HepG2 (cell line): Measurements from ENCODE around the gene HAGH. TPM values are rescaled to one million over a fixed set of nuclear protein-coding genes. Genes with fewer than 3 reads are reported as not detected.
A peak's percentile ranks its signal among the peaks of the same experiment; 100 is the strongest.

Experiments used
- ATM ChIP-seq: fragments of 450-650 bp; IDR thresholded peaks from 2 replicates; pipeline ENCODE4 v1.7.1; 2017; ENCODE audit warnings: mild to moderate bottlenecking, borderline replicate concordance
- GATA4 ChIP-seq: sonication (generic); IDR thresholded peaks from 2 replicates; pipeline ENCODE4 v1.6.1; 2016; ENCODE audit warnings: antibody characterized with exemption, low read depth, borderline replicate concordance
- HHEX ChIP-seq: IDR thresholded peaks from 2 replicates; pipeline ENCODE4 v1.6.1; 2016; ENCODE audit warnings: control low read depth
- NFIB ChIP-seq: sonication (generic); formaldehyde crosslinking; IDR thresholded peaks from 2 replicates; pipeline ENCODE4 v1.9.0; 2021; ENCODE audit warnings: missing genetic modification reagents, mild to moderate bottlenecking, borderline replicate concordance
- NR2C2 ChIP-seq: sonication (generic); formaldehyde crosslinking; IDR thresholded peaks from 2 replicates; pipeline ENCODE4 v1.4.0; 2020; ENCODE audit warnings: missing genetic modification reagents, mild to moderate bottlenecking, moderate library complexity, borderline replicate concordance
- RFX3 ChIP-seq: IDR thresholded peaks from 2 replicates; pipeline ENCODE4 v1.6.1; 2016; ENCODE audit warnings: missing biosample characterization, missing genetic modification reagents
- SMARCE1 ChIP-seq: fragments of 450-650 bp; IDR thresholded peaks from 2 replicates; pipeline ENCODE4 v1.6.1; 2017; ENCODE audit warnings: borderline replicate concordance
- SPEN ChIP-seq: sonication (generic); formaldehyde crosslinking; IDR thresholded peaks from 2 replicates; pipeline ENCODE4 v1.5.1; 2020; ENCODE audit warnings: low read depth, mild to moderate bottlenecking, missing genetic modification reagents
- TBX3 ChIP-seq: fragments of 450-650 bp; IDR thresholded peaks from 2 replicates; pipeline ENCODE4 v1.6.1; 2017; ENCODE audit warnings: antibody characterized with exemption, mild to moderate bottlenecking, inconsistent platforms, borderline replicate concordance
- TCF7L2 ChIP-seq: IDR thresholded peaks from 2 replicates; pipeline ENCODE4 v1.6.1; 2011; ENCODE audit warnings: mild to moderate bottlenecking, low read depth, low read length, moderate library complexity
- ZFP82 ChIP-seq: sonication (generic); formaldehyde crosslinking; IDR thresholded peaks from 2 replicates; pipeline ENCODE4 v1.5.1; 2020; ENCODE audit warnings: mild to moderate bottlenecking, missing genetic modification reagents, borderline replicate concordance
- ZIK1 ChIP-seq: sonication (generic); formaldehyde crosslinking; IDR thresholded peaks from 2 replicates; pipeline ENCODE4 v1.5.0; 2020; ENCODE audit warnings: mild to moderate bottlenecking, low read depth, missing genetic modification reagents, borderline replicate concordance
- ZNF24 ChIP-seq: fragments of 450-650 bp; IDR thresholded peaks from 2 replicates; pipeline ENCODE4 v1.6.1; 2017; ENCODE audit warnings: antibody characterized with exemption, mild to moderate bottlenecking
- ZNF329 ChIP-seq: sonication (generic); formaldehyde crosslinking; IDR thresholded peaks from 2 replicates; pipeline ENCODE4 v1.9.0; 2021; ENCODE audit warnings: low read depth, mild to moderate bottlenecking, missing genetic modification reagents
- ZNF703 ChIP-seq: sonication (generic); formaldehyde crosslinking; IDR thresholded peaks from 2 replicates; pipeline ENCODE4 v1.5.1; 2020; ENCODE audit warnings: missing genetic modification reagents, mild to moderate bottlenecking, moderate library complexity, borderline replicate concordance
- ZNF737 ChIP-seq: sonication (generic); formaldehyde crosslinking; IDR thresholded peaks from 2 replicates; pipeline ENCODE4 v1.5.0; 2020; ENCODE audit warnings: missing genetic modification reagents, mild to moderate bottlenecking, borderline replicate concordance
- ZNF770 ChIP-seq: sonication (generic); formaldehyde crosslinking; IDR thresholded peaks from 2 replicates; pipeline ENCODE4 v1.5.0; 2020; ENCODE audit warnings: mild to moderate bottlenecking, missing genetic modification reagents
- polyA plus RNA-seq, 8 experiments: library from polyadenylated mRNA; depleted of rRNA in 3 of 8; stranded (reverse) in 7 of 8; unstranded in 1 of 8; fragments of >200 nt; fragmentation: Illumina TruSeq in 4 of 8; extraction: Trizol in 4 of 8; gene quantifications; 2 replicates each; pipeline versions ENCODE4 v1.2.1 to v1.2.3, GENCODE V29; 2011 to 2016; ENCODE audit warnings: low read depth in 4 of 8, missing spikeins in 1 of 8, mixed read lengths in 1 of 8; ENCODE audit not compliant: insufficient read depth in 1 of 8
- total RNA-seq, 5 experiments: library from RNA; depleted of rRNA; stranded (reverse); fragments of >200 nt; fragmentation: Illumina TruSeq; extraction: Trizol; gene quantifications; 2 replicates each; pipeline ENCODE4 v1.2.3, GENCODE V29; 2016; ENCODE audit warnings: low read depth in 1 of 5
- TF ChIP-seq, protein P1 (sequence below): sonication (generic); formaldehyde crosslinking; IDR thresholded peaks from 2 replicates; pipeline ENCODE4 v1.8.0; 2022; ENCODE audit warnings: low read depth, missing genetic modification reagents
- TF ChIP-seq, protein P2 (sequence below), 2 experiments: sonication (generic) in 1 of 2; formaldehyde crosslinking in 1 of 2; IDR thresholded peaks; 2 replicates each; pipeline versions ENCODE4 v1.4.0 to v1.6.1; 2016 to 2020; ENCODE audit warnings: borderline replicate concordance in 1 of 2, low read depth in 1 of 2, mild to moderate bottlenecking in 1 of 2, missing genetic modification reagents in 1 of 2
- TF ChIP-seq, protein P3 (sequence below): sonication (generic); formaldehyde crosslinking; IDR thresholded peaks from 2 replicates; pipeline ENCODE4 v1.8.1; 2023; ENCODE audit warnings: mild to moderate bottlenecking, missing genetic modification reagents

The HAGH gene
- total and polyA plus RNA-seq, 2 of the 13 experiments (the other 11 are each of a cell fraction or from before 2014, with no cell fraction given) = 70.4 to 95.4 TPM

DNA sequence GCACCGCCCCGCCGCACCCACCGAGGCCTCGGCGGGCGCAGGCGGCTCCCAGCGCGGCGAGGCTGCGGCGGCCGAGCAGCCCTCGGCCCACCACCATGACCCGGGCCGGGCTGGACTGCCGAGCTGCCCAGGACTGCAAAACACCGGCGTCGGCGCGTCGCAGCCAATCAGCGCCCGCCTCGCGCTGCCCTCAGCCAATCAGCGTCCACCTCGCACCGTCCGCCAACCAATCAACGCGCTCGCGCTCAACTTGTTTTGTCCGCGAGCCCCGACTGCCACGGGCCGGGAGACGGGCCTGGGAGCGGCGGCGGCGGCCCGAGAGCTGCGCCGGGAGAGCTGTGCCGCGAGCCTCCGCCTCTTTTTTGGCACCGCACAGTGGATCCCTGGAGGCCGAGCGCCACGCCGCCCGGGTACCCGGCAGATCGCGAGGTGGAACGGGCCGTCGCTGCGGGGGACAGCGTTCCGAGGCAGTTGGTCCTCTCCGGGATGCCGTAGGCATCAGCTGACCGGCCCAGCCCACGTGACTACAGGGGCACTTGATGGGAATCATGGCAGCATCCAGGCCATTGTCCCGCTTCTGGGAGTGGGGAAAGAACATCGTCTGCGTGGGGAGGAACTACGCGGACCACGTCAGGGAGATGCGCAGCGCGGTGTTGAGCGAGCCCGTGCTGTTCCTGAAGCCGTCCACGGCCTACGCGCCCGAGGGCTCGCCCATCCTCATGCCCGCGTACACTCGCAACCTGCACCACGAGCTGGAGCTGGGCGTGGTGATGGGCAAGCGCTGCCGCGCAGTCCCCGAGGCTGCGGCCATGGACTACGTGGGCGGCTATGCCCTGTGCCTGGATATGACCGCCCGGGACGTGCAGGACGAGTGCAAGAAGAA, at the start of gene HAGH, which contains the start of gene FAHD1 (continued):
- TF ChIP-seq ZNF770 (CRISPR knock-in tag) = peak; percentile 84
- TF ChIP-seq, protein P1, sequence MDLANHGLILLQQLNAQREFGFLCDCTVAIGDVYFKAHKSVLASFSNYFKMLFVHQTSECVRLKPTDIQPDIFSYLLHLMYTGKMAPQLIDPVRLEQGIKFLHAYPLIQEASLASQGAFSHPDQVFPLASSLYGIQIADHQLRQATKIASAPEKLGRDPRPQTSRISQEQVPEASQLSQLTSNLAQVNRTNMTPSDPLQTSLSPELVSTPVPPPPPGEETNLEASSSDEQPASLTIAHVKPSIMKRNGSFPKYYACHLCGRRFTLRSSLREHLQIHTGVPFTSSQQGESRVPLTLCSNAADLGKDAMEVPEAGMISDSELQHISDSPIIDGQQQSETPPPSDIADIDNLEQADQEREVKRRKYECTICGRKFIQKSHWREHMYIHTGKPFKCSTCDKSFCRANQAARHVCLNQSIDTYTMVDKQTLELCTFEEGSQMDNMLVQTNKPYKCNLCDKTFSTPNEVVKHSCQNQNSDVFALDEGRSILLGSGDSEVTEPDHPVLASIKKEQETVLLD (CRISPR knock-in tag) = peak; percentile 57; the same call in 1 of the 2 replicates
- peak; percentile 99 for TF ChIP-seq SPEN (CRISPR knock-in tag)
- no peak for TF ChIP-seq RFX3 (CRISPR knock-in tag)
- TF ChIP-seq, protein P2, sequence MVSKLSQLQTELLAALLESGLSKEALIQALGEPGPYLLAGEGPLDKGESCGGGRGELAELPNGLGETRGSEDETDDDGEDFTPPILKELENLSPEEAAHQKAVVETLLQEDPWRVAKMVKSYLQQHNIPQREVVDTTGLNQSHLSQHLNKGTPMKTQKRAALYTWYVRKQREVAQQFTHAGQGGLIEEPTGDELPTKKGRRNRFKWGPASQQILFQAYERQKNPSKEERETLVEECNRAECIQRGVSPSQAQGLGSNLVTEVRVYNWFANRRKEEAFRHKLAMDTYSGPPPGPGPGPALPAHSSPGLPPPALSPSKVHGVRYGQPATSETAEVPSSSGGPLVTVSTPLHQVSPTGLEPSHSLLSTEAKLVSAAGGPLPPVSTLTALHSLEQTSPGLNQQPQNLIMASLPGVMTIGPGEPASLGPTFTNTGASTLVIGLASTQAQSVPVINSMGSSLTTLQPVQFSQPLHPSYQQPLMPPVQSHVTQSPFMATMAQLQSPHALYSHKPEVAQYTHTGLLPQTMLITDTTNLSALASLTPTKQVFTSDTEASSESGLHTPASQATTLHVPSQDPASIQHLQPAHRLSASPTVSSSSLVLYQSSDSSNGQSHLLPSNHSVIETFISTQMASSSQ (IDR thresholded peaks at IDR 0.05; ENCODE audit: low read depth) = no peak; the same call in 1 of the 2 replicates
- TF ChIP-seq, protein P2 (CRISPR knock-in tag; IDR thresholded peaks at IDR 0.05; ENCODE audit: borderline replicate concordance) = peak; percentile 84
- TF ChIP-seq SMARCE1 = no peak
- TF ChIP-seq, protein P3, sequence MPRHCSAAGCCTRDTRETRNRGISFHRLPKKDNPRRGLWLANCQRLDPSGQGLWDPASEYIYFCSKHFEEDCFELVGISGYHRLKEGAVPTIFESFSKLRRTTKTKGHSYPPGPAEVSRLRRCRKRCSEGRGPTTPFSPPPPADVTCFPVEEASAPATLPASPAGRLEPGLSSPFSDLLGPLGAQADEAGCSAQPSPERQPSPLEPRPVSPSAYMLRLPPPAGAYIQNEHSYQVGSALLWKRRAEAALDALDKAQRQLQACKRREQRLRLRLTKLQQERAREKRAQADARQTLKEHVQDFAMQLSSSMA (CRISPR knock-in tag) = no peak; the same call in 1 of the 2 replicates
- peak; percentile 90 for TF ChIP-seq ZNF703 (CRISPR knock-in tag)
- no peak for TF ChIP-seq TCF7L2
- TF ChIP-seq TBX3 = peak; percentile 60
- TF ChIP-seq ZNF329 (CRISPR knock-in tag) = peak; percentile 89
- no peak for TF ChIP-seq ZFP82 (CRISPR knock-in tag)
- TF ChIP-seq ZIK1 (CRISPR knock-in tag) = peak; percentile 94
- TF ChIP-seq ZNF737 (CRISPR knock-in tag) = peak; percentile 92
- TF ChIP-seq NFIB (CRISPR knock-in tag) = no peak
- TF ChIP-seq NR2C2 (CRISPR knock-in tag) = peak; percentile 85
- TF ChIP-seq ZNF24 = no peak
- TF ChIP-seq GATA4 = no peak
- no peak for TF ChIP-seq ATM
- TF ChIP-seq HHEX (CRISPR knock-in tag) = no peak
